H1 (cell line): Measurements from ENCODE around the gene HSPA1A. TPM values are rescaled to one million over a fixed set of nuclear protein-coding genes. Genes with fewer than 3 reads are reported as not detected.

Experiments used
- CHD1 ChIP-seq: IDR thresholded peaks from 2 replicates; pipeline ENCODE4 v1.6.1; 2012; ENCODE audit warnings: low read depth, low read length, improper control_type of control experiment
- CTBP2 ChIP-seq: IDR thresholded peaks from 2 replicates; pipeline ENCODE4 v1.7.0; 2011; ENCODE audit warnings: borderline replicate concordance, mild to moderate bottlenecking, moderate library complexity, mixed read lengths, low read length; ENCODE audit not compliant: insufficient read depth, insufficient read length
- HDAC6 ChIP-seq: IDR thresholded peaks from one replicate; pipeline ENCODE4 v1.7.1; 2012; ENCODE audit warnings: low read depth, mild to moderate bottlenecking, inconsistent platforms, low read length, moderate library complexity
- JUN ChIP-seq: IDR thresholded peaks from 2 replicates; pipeline ENCODE4 v1.6.1; 2011; ENCODE audit warnings: low read depth, mild to moderate bottlenecking, improper control_type of control experiment, low read length
- MAFK ChIP-seq: IDR thresholded peaks from 2 replicates; pipeline ENCODE4 v1.6.1; 2012; ENCODE audit warnings: low read depth, mild to moderate bottlenecking, improper control_type of control experiment, low read length
- NANOG ChIP-seq: IDR thresholded peaks from 2 replicates; pipeline ENCODE4 v1.6.1; 2011; ENCODE audit warnings: low read length, low read depth, mild to moderate bottlenecking, inconsistent platforms; ENCODE audit not compliant: insufficient read depth, poor library complexity, severe bottlenecking
- POLR2A ChIP-seq, 2 experiments: IDR thresholded peaks; 1 replicate in 1 of 2; 2 replicates in 1 of 2; pipeline ENCODE4 v1.6.1; 2011; ENCODE audit warnings: low read depth in 2 of 2, low read length in 2 of 2, mild to moderate bottlenecking in 2 of 2; ENCODE audit errors: control extremely low read depth in 1 of 2
- POU5F1 ChIP-seq: IDR thresholded peaks from 2 replicates; pipeline ENCODE4 v1.6.1; 2011; ENCODE audit warnings: low read depth, mild to moderate bottlenecking, low read length, moderate library complexity
- TEAD4 ChIP-seq: IDR thresholded peaks from 2 replicates; pipeline ENCODE4 v1.6.1; 2012; ENCODE audit warnings: low read depth, low read length, inconsistent platforms, mixed read lengths
- polyA plus RNA-seq, 7 experiments: library from polyadenylated mRNA; depleted of rRNA in 3 of 7; stranded (reverse) in 5 of 7; unstranded in 2 of 7; fragments of >200 nt in 5 of 7; fragments of 200-250 nt in 2 of 7; gene quantifications; 1 replicate in 5 of 7; 2 replicates in 1 of 7; 4 replicates in 1 of 7; pipeline versions ENCODE4 v1.2.1 to v1.2.3, GENCODE V29; 2011 to 2013; ENCODE audit warnings: missing spikeins in 2 of 7, mixed read lengths in 2 of 7
- total RNA-seq: library from RNA; stranded (reverse); fragmentation: NEBNext Ultra II Directional; extraction: Animal tissue kit (Norgen Biotek cat#: 25700); gene quantifications from 2 replicates; pipeline ENCODE4 v1.2.1, GENCODE V29; 2021

The HSPA1A gene
- total and polyA plus RNA-seq, 2 of the 8 experiments (the other 6 are each of a cell fraction or from before 2014, with no cell fraction given), result 40.7 to 54.0 TPM

GRCh38 chr6:31815025-31815838, at the start of gene HSPA1A, which contains the start of gene HSPA1L (continued):
- TF ChIP-seq CHD1, result no peak
- TF ChIP-seq TEAD4, result no peak
- peak; percentile 97 for TF ChIP-seq POLR2A (IDR thresholded peaks at IDR 0.05; ENCODE audit: control extremely low read depth in 1 of 2, low read depth in 2 of 2, low read length in 2 of 2)
- no peak for TF ChIP-seq MAFK
- TF ChIP-seq POU5F1, result no peak
- no peak for TF ChIP-seq JUN
- TF ChIP-seq NANOG, result no peak
- no peak for TF ChIP-seq CTBP2
- TF ChIP-seq HDAC6, result no peak
